Calu3 (cell line): ENCODE measurements around the gene ADCYAP1R1. TPM values are rescaled to one million over a fixed set of nuclear protein-coding genes. Genes with fewer than 3 reads are reported as not detected.

Experiments used
- BruUV-seq: library from RNA; stranded (reverse); fragments of 400-500 nt; replicated peaks from 2 replicates; lab custom pipeline; 2021; lab: Mats Ljungman, UMichigan
- CTCF ChIA-PET: fragments of 300-600 bp; sonication (Branson Sonifier 250); formaldehyde crosslinking; loops from one replicate; lab custom pipeline; 2022; ENCODE audit warnings: antibody characterized with exemption; lab: Charles Lee
- DNase-seq: peaks from one replicate; pipeline ENCODE4 v3.0.0; 2022
- H3K27ac Mint-ChIP-seq: one replicate; pipeline ENCODE4 v1.8.0; 2022; ENCODE audit warnings: mixed read lengths; ENCODE audit not compliant: unreplicated experiment
- H3K27me3 Mint-ChIP-seq: one replicate; pipeline ENCODE4 v1.8.0; 2022; ENCODE audit warnings: mixed read lengths; ENCODE audit not compliant: unreplicated experiment
- H3K36me3 Mint-ChIP-seq: one replicate; pipeline ENCODE4 v1.8.0; 2022; ENCODE audit warnings: mild to moderate bottlenecking, moderate library complexity, mixed read lengths; ENCODE audit not compliant: insufficient read depth, unreplicated experiment
- H3K4me1 Mint-ChIP-seq: one replicate; pipeline ENCODE4 v1.8.0; 2022; ENCODE audit warnings: mild to moderate bottlenecking, low read depth, mixed read lengths; ENCODE audit not compliant: unreplicated experiment
- H3K4me3 Mint-ChIP-seq: one replicate; pipeline ENCODE4 v1.8.0; 2022; ENCODE audit warnings: mild to moderate bottlenecking, low read depth, moderate library complexity, mixed read lengths; ENCODE audit not compliant: unreplicated experiment
- H3K9me3 Mint-ChIP-seq: one replicate; pipeline ENCODE4 v1.8.0; 2022; ENCODE audit warnings: low read depth, mixed read lengths; ENCODE audit not compliant: unreplicated experiment
- CTCF ChIP-seq: fragments of 200-600 bp; IDR thresholded peaks from one replicate; pipeline ENCODE4 v1.8.0; 2022; ENCODE audit warnings: antibody characterized with exemption; ENCODE audit not compliant: unreplicated experiment
- intact Hi-C: fragments of 100-400 bp; cut with micrococcal nuclease; formaldehyde crosslinking; loops from one replicate; pipeline ENCODE4 v1.10.0; 2022; ENCODE audit not compliant: unreplicated experiment
- total RNA-seq: library from RNA; stranded (reverse); gene quantifications from 2 replicates; pipeline ENCODE4 v1.2.3, GENCODE V29; 2022

ADCYAP1R1 gene
- total RNA-seq, 1 experiment from 2014 or later: not detected

DNA sequence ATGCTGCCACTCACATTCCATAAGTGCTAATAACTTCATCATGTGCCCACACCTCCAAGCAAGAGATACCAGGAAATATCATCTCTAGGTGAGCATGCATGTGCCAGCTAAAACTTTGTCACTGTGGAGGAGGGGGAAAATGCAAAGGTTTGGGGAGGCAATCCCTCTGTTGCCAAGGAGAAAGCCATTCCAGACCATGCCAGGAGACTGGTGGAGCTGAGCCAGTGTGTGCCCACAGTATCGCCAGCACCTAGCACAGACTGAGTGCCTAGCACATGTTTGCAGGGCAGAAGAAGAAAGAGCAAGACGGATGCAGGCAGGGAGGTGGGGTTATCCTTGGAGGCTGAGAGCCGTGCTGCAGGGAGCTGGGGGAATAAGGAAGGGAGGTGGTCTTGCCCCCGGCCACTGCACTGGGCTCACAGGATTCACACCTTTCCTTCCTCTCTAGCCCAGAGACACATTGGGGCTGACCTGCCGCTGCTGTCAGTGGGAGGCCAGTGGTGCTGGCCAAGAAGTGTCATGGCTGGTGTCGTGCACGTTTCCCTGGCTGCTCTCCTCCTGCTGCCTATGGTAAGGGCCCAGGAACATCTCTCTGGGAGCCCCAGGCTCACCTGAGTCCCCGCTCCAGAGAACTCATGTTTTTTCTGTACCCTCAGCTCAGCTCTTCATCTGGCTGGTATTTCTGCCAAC, 10.8 kb downstream of the ADCYAP1R1 start:
- H3K36me3 Mint-ChIP-seq: no peaks in the 10 kb centered on the region
- H3K9me3 Mint-ChIP-seq: no peaks in the 10 kb centered on the region
- no peak overlapping the region for H3K27ac Mint-ChIP-seq
- intact Hi-C loops: loop anchor here (10.0 kb wide), 1 partner anchor 78 kb away; no protein-coding TSS in a partner anchor
- no peaks in the 10 kb centered on the region for H3K4me1 Mint-ChIP-seq
- no TSS peak for BruUV-seq
- no peak overlapping the region for H3K4me3 Mint-ChIP-seq
- no peak for TF ChIP-seq CTCF
- DNase-seq: no peak
- CTCF ChIA-PET: interaction anchor here (1.3 kb wide), 1 partner anchor 79 kb away, joined by 3 read pairs; no protein-coding TSS in a partner anchor
- peaks cover 100% of the 10 kb centered on the region for H3K27me3 Mint-ChIP-seq

DNA sequence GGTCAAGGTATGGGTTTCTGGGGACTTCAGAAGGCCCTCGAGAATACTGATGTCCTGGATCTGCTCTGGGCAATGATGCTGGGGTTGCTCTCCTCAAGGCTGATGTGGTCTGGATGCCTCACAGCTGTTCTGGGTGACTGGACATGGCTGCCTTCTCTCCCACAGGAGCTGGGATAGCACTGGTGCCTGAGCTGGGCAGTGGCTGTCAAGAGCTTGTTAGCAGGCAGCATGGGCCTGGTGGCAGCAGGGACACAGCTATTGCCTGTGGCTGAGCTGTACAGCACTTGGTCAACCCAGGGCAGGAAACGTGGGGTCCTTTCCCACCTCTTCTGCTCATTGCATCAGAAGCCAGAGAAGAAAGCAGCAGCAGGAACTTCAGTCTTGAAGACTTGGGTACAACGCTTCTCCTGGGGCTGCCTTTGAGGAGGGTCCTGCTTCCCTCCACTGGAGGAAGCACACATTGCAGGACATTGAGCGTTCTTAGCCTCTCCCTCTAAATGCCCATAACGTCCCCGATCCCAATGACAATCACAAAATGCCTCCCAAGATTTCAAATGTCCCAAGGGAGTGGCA, 13.0 kb downstream of the ADCYAP1R1 start:
- BruUV-seq: no TSS peak
- no peaks in the 10 kb centered on the region for H3K36me3 Mint-ChIP-seq
- no peaks in the 10 kb centered on the region for H3K9me3 Mint-ChIP-seq
- CTCF ChIA-PET: interaction anchor here (1.8 kb wide), 1 partner anchor 81 kb away, joined by 5 read pairs; no protein-coding TSS in a partner anchor
- peaks cover 84% of the 10 kb centered on the region for H3K27me3 Mint-ChIP-seq
- no peak overlapping the region for H3K4me3 Mint-ChIP-seq
- no peaks in the 10 kb centered on the region for H3K4me1 Mint-ChIP-seq
- no peak overlapping the region for H3K27ac Mint-ChIP-seq
- TF ChIP-seq CTCF: no peak
- no peak for DNase-seq
- intact Hi-C loops: loop anchor here (10.0 kb wide), 1 partner anchor 80 kb away; no protein-coding TSS in a partner anchor

GRCh38 chr7:31065840-31066239, 13.7 kb downstream of the ADCYAP1R1 start:
- no TSS peak for BruUV-seq
- H3K27me3 Mint-ChIP-seq: peaks cover 77% of the 10 kb centered on the region
- CTCF ChIA-PET: interaction anchor here (1.8 kb wide), 1 partner anchor 82 kb away, joined by 5 read pairs; no protein-coding TSS in a partner anchor
- TF ChIP-seq CTCF: no peak
- H3K4me3 Mint-ChIP-seq: no peak overlapping the region
- intact Hi-C loops: loop anchor here (10.0 kb wide), 1 partner anchor 81 kb away; no protein-coding TSS in a partner anchor
- H3K4me1 Mint-ChIP-seq: no peaks in the 10 kb centered on the region
- no peaks in the 10 kb centered on the region for H3K9me3 Mint-ChIP-seq
- no peak for DNase-seq
- H3K27ac Mint-ChIP-seq: no peak overlapping the region
- no peaks in the 10 kb centered on the region for H3K36me3 Mint-ChIP-seq

DNA sequence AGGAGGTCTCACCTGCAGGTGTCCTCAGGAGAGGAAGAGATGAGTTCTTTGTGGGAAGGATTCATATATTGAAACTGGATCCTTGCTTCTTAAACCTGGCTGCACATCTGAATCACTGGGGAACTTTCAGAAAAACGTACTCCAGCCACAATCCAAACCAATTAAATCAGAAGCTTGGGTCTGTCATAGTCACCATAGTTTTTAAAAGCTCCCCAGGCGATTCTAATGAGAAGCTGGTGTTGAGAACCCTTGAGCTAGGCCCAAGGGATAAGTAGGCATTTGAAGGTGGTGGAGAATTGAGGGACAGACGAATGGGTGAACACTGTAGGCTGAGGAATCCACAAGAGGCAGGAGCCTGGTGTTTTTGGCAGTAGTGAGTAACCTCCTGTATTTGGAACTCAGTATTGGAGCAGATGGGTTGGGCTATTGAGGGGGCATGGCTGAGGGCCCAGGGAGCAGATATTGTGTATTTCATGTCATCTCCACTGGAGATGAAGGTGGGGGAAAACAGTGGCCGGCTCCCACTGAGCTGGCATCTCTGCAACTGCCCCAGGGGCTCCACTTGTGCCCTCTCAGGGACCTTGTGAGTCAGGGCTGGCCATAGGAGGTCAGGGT, 14.5 kb downstream of the ADCYAP1R1 start:
- BruUV-seq: no TSS peak

More for the DNA sequence above, 14.5 kb downstream of the ADCYAP1R1 start:
- no peaks in the 10 kb centered on the region for H3K4me1 Mint-ChIP-seq
- no peak for DNase-seq
- peaks cover 69% of the 10 kb centered on the region for H3K27me3 Mint-ChIP-seq
- intact Hi-C loops: loop anchor here (10.0 kb wide), 1 partner anchor 82 kb away; no protein-coding TSS in a partner anchor
- no peak overlapping the region for H3K4me3 Mint-ChIP-seq
- no peak for TF ChIP-seq CTCF
- H3K27ac Mint-ChIP-seq: no peak overlapping the region
- H3K36me3 Mint-ChIP-seq: no peaks in the 10 kb centered on the region
- CTCF ChIA-PET: interaction anchor here (0.7 to 0.8 kb wide), 3 partner anchors 29 to 1943 kb away, joined by 3 to 9 read pairs (median 6); no protein-coding TSS in a partner anchor
- H3K9me3 Mint-ChIP-seq: no peaks in the 10 kb centered on the region
